Dedifferentiated amniotic fluid mesenchymal stem cell (primary cell): ENCODE measurements around the gene PLEKHA8.

Experiments used
- DNase-seq: peaks from one replicate; pipeline ENCODE4 v3.0.0-alpha.2; 2016; ENCODE audit errors: extremely low spot score

The PLEKHA8 gene

GRCh38 chr7:30145426-30145970 is 117.3 kb downstream of the PLEKHA8 start:
- no peak for DNase-seq

GRCh38 chr7:30146127-30146612 is 118.0 kb downstream of the PLEKHA8 start:
- DNase-seq, result no peak

GRCh38 chr7:30147223-30147622 is 119.0 kb downstream of the PLEKHA8 start:
- no peak for DNase-seq

- no peak for DNase-seq
Measured at GRCh38 chr7:30147785-30148184, 119.6 kb downstream of the PLEKHA8 start.

GRCh38 chr7:30148426-30148825 is 120.2 kb downstream of the PLEKHA8 start:
- no peak for DNase-seq

- DNase-seq, result no peak
Measured at GRCh38 chr7:30148951-30149459, 120.8 kb downstream of the PLEKHA8 start.

GRCh38 chr7:30149640-30150272 is 121.5 kb downstream of the PLEKHA8 start:
- no peak for DNase-seq

- DNase-seq, result no peak
Measured at GRCh38 chr7:30150711-30151110, 122.5 kb downstream of the PLEKHA8 start.

GRCh38 chr7:30154111-30154587 is 125.9 kb downstream of the PLEKHA8 start:
- no peak for DNase-seq

GRCh38 chr7:30155481-30155880 is 127.3 kb downstream of the PLEKHA8 start:
- DNase-seq, result no peak

- DNase-seq, result no peak
Measured at GRCh38 chr7:30157204-30157603, 129.0 kb downstream of the PLEKHA8 start.

GRCh38 chr7:30159163-30159562 is 131.0 kb downstream of the PLEKHA8 start:
- DNase-seq, result no peak

GRCh38 chr7:30159698-30160143 is 131.5 kb downstream of the PLEKHA8 start:
- no peak for DNase-seq

- no peak for DNase-seq
Measured at GRCh38 chr7:30160329-30160728, 132.1 kb downstream of the PLEKHA8 start.

GRCh38 chr7:30162133-30162532 is 133.9 kb downstream of the PLEKHA8 start:
- DNase-seq, result no peak

GRCh38 chr7:30162622-30163124 is 134.5 kb downstream of the PLEKHA8 start:
- peak; percentile 65 for DNase-seq

GRCh38 chr7:30163231-30163894 is 135.2 kb downstream of the PLEKHA8 start:
- DNase-seq, result no peak

- peak; percentile 65 for DNase-seq
Measured at GRCh38 chr7:30164567-30164966, 136.4 kb downstream of the PLEKHA8 start.

- no peak for DNase-seq
Measured at GRCh38 chr7:30165590-30165989, 137.4 kb downstream of the PLEKHA8 start.

- DNase-seq, result no peak
Measured at GRCh38 chr7:30166155-30166840, 138.1 kb downstream of the PLEKHA8 start.

- no peak for DNase-seq
Measured at GRCh38 chr7:30166841-30167235, 138.6 kb downstream of the PLEKHA8 start.

GRCh38 chr7:30167901-30168300 is 139.7 kb downstream of the PLEKHA8 start:
- DNase-seq, result no peak
